Liver (tissue), 3 donors: ENCODE data around the gene UBALD1.
"Not testable (repeated sequence)": the region's sequence is repeated elsewhere in the genome, so short reads cannot be mapped to it uniquely, and the experiment has no call there.

ENCODE experiments used
- CTCF ChIP-seq: fragments of 150-350 bp; IDR thresholded peaks from 2 replicates; pipeline ENCODE4 v1.5.1; 2017; ENCODE audit warnings: improper control_type of control experiment, low read depth, low read length; ENCODE audit not compliant: missing input control
- FOXA1 ChIP-seq: IDR thresholded peaks from 2 replicates; pipeline ENCODE4 v1.6.1; 2016; ENCODE audit warnings: antibody characterized with exemption
- HNF4G ChIP-seq: IDR thresholded peaks from 2 replicates; pipeline ENCODE4 v1.6.1; 2016; ENCODE audit warnings: antibody characterized with exemption
- JUND ChIP-seq, 2 donors: IDR thresholded peaks; 2 replicates each; pipeline ENCODE4 v1.6.1; 2016; ENCODE audit warnings: antibody characterized with exemption in 2 of 2
- NR2F2 ChIP-seq: IDR thresholded peaks from 2 replicates; pipeline ENCODE4 v1.6.1; 2016; ENCODE audit warnings: antibody characterized with exemption
- RAD21 ChIP-seq, 2 donors: IDR thresholded peaks; 2 replicates each; pipeline ENCODE4 v1.6.1; 2016; ENCODE audit warnings: antibody characterized with exemption in 2 of 2, mild to moderate bottlenecking in 2 of 2
- REST ChIP-seq: IDR thresholded peaks from 2 replicates; pipeline ENCODE4 v1.6.1; 2016; ENCODE audit warnings: antibody characterized with exemption, mild to moderate bottlenecking
- SP1 ChIP-seq: IDR thresholded peaks from 2 replicates; pipeline ENCODE4 v1.6.1; 2018; ENCODE audit warnings: antibody characterized with exemption, mild to moderate bottlenecking
- TAF1 ChIP-seq: conservative IDR thresholded peaks from 2 replicates; pipeline ENCODE4 v1.6.1; 2016; ENCODE audit warnings: antibody characterized with exemption, mild to moderate bottlenecking
- YY1 ChIP-seq: IDR thresholded peaks from 2 replicates; pipeline ENCODE4 v1.6.1; 2016; ENCODE audit warnings: antibody characterized with exemption, mild to moderate bottlenecking
- donor health status: healthy.
- donor health status: healthy.

GRCh38 chr16:4650443-4651074 lies 35.9 kb upstream of the UBALD1 start:
- TF ChIP-seq CTCF = peak; percentile 68
- TF ChIP-seq NR2F2; SP1; JUND (IDR thresholded peaks at IDR 0.05); YY1; REST; FOXA1; HNF4G; TAF1: not testable (repeated sequence)
- TF ChIP-seq RAD21 (IDR thresholded peaks at IDR 0.05) = peak; percentile 65 to 75
